NCI-H2081 (cell line): ENCODE measurements around the gene CCDC59.

ENCODE experiments used
- DNase-seq, 2 experiments: peaks; one replicate each; lab custom pipeline; 2025; lab: John Stamatoyannopoulos, UW

CCDC59 gene

GRCh38 chr12:82314406-82314892, 43.7 kb downstream of the CCDC59 start:
- DNase-seq: no peak
